ENCODE measurements around the gene PCSK7. TPM values are rescaled to one million over a fixed set of nuclear protein-coding genes. Genes with fewer than 3 reads are reported as not detected.

Gene PCSK7
- total RNA-seq, 4 donors from 2014 or later: 39.8 to 78.1 (median 50.0) TPM

- DNase-seq (ENCODE audit: low spot score) (peak; percentile 5), ATAC-seq (ENCODE audit: low FRiP score) (no peak)
- TF ChIP-seq, protein P1, sequence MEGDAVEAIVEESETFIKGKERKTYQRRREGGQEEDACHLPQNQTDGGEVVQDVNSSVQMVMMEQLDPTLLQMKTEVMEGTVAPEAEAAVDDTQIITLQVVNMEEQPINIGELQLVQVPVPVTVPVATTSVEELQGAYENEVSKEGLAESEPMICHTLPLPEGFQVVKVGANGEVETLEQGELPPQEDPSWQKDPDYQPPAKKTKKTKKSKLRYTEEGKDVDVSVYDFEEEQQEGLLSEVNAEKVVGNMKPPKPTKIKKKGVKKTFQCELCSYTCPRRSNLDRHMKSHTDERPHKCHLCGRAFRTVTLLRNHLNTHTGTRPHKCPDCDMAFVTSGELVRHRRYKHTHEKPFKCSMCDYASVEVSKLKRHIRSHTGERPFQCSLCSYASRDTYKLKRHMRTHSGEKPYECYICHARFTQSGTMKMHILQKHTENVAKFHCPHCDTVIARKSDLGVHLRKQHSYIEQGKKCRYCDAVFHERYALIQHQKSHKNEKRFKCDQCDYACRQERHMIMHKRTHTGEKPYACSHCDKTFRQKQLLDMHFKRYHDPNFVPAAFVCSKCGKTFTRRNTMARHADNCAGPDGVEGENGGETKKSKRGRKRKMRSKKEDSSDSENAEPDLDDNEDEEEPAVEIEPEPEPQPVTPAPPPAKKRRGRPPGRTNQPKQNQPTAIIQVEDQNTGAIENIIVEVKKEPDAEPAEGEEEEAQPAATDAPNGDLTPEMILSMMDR (IDR thresholded peaks at IDR 0.05): no peak
Measured at GRCh38 chr11:117219995-117220394, 11.9 kb downstream of the PCSK7 start.

DNA sequence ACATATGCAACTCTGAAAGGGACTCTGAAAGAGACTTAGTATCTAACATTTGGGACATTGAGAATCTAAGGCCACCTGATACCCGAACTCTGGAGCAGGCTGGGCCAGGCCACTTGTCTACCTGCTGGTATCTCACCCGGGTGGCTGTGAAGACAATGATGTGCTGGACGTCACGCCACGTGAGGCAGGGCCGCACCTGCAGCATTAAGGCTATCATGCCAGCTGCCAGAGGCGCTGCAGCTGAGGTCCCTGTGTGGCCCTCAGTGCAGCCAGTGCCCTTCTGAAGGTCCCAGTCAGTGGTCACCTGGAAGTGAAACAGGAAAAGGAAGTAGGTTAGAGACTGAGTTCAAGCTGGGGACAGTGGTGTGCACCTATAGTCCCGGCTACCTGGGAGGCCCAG is 12.4 kb downstream of the PCSK7 start:
- DNase-seq (ENCODE audit: low spot score) (peak; percentile 21), ATAC-seq (ENCODE audit: low FRiP score) (no peak)
- TF ChIP-seq, protein P1 (IDR thresholded peaks at IDR 0.05): no peak

DNA sequence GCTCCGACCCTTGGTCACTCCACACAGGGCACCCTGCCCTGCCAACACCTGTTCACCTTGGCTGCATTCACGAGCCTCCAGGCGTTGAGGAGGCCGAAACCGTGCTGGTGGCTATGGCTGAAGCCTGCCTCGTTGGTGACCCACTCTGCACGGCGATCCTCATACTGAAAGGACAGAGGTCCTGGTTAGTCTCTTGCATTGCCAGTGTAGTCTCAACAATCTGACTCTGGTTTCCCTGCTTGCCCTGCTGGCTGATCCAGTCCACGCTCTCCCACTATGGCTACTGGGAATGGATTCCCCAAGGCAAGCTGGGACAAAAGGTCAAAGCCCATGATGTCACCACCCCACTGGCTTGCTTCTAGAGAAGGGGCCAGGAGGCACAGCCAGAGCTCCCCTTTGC is 12.9 kb downstream of the PCSK7 start:
- peak; percentile 21 for DNase-seq (ENCODE audit: low spot score)
- TF ChIP-seq, protein P1 (IDR thresholded peaks at IDR 0.05): no peak
- no peak for ATAC-seq (ENCODE audit: low FRiP score)

- DNase-seq (ENCODE audit: low spot score): peak; percentile 21
- TF ChIP-seq, protein P1 (IDR thresholded peaks at IDR 0.05): no peak
- ATAC-seq (ENCODE audit: low FRiP score): no peak
Measured at GRCh38 chr11:117218133-117218915, 13.5 kb downstream of the PCSK7 start.

- ATAC-seq (ENCODE audit: low FRiP score) (peak; percentile 70), DNase-seq (ENCODE audit: low spot score) (peak; percentile 26)
- TF ChIP-seq, protein P1 (IDR thresholded peaks at IDR 0.05): no peak
Measured at GRCh38 chr11:117217141-117218084, 14.5 kb downstream of the PCSK7 start.

GRCh38 chr11:117214404-117215110 is 17.3 kb downstream of the PCSK7 start:
- ATAC-seq (ENCODE audit: low FRiP score) (no peak), DNase-seq (ENCODE audit: low spot score) (no peak)
- TF ChIP-seq, protein P1 (IDR thresholded peaks at IDR 0.05): no peak
